Stimulated activated naive CD4-positive, alpha-beta T cell (primary cell): ENCODE data around the gene MYBPH.

ENCODE experiments used
- DNase-seq, 6 experiments: peaks; one replicate each; lab custom pipeline; 2025; lab: John Stamatoyannopoulos, UW

Gene MYBPH

GRCh38 chr1:203199816-203200571 is 24.4 kb upstream of the MYBPH start:
- DNase-seq = no peak

DNA sequence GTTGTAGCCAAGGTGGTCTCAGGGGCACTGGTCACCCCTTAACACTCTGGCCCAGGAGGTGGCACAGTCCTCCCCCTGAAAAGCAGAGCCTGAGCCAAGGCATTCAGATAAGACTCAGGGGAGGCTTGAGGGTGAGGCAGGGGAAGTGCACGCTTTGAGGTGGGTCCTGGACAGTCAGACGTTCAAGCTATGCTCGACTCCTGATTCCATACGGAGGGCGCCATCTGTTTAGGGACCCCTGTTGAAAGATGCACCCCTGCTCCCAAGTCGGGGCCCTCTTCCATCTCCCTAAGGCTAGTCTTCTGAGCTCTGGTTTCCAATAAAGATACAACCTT is 23.8 kb upstream of the MYBPH start:
- no peak for DNase-seq

DNA sequence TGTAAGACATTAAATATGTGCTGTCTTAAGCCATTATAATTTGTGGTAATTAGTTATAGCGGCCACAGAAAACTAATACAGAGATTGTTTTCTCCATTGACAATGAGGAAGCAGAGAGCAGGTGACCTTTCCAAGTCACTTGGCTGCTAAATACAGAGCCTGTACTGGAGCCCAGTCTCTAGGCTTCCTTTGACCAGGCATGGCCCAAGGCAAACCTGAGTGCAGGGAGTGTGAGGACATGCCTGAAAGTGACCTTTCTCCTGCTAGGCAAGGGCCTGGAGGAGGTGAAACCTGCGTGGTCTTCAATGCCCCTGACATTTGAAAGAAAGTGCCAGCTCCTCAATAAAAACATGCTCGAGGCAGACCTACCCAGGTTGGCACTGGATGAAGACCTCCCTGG is 23.4 kb upstream of the MYBPH start:
- no peak for DNase-seq

- DNase-seq = no peak
These were observed 22.0 kb upstream of the MYBPH start for GRCh38 chr1:203197625-203198024.

GRCh38 chr1:203196371-203196770 is 20.7 kb upstream of the MYBPH start:
- no peak for DNase-seq

DNA sequence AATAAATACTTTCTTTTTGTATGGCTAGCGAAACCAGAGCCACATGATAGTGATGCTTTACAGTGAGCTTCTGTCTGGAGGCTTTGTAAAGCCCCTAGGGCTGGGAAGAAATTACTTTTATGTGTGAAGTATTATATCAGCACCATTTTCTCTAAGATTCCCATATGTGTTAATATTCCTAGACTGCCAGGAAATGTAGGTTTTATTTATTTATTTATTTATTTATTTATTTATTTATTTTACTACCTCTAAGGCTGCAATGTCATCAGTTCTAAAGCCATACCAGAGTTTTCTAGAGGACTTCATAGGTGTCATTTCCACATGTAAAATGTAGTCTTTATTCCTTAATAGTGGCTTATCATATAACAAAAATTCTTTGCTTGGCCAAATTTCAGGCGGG is 15.3 kb upstream of the MYBPH start:
- DNase-seq = no peak

- no peak for DNase-seq
These were observed 14.3 kb upstream of the MYBPH start for GRCh38 chr1:203189951-203190352.

GRCh38 chr1:203188686-203189232 is 13.1 kb upstream of the MYBPH start:
- DNase-seq = no peak

DNA sequence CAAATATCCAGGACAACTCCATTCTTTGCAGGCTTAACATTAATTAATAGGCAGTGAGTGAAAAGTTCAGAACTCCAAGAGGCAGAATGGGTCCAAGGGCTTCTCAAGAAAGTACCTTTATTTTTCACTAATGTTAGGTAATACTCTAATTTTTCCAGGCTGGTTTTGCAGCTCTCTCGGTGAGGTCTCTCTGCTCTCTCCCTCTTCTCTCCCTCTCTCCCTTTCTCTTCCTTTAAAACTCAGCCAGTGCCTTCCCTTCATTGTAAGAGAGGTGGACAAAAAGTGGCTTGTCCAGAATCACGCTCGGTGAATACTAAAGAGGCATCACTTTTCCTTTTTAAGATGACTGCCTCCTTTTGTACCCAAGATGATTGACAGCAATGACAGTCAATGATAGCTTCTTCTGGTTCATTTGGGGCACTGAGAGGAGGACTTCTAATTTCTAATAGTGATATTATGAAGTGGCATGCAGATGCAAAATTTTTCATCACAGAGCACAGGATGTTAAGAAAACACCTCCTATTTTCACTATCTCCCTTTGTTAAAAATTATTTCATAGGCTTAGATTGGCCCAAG is 12.2 kb upstream of the MYBPH start:
- no peak for DNase-seq

GRCh38 chr1:203187304-203187685 is 11.7 kb upstream of the MYBPH start:
- DNase-seq = no peak

GRCh38 chr1:203186446-203187303 is 11.0 kb upstream of the MYBPH start, which contains the start of gene CHI3L1:
Gene CHI3L1, minus strand, starts transcription at chr1:203186704. Its CDS starts 81 bp downstream, at chr1:203186623.
- no peak for DNase-seq

GRCh38 chr1:203186091-203186445 is 10.4 kb upstream of the MYBPH start:
- DNase-seq = no peak

- DNase-seq = no peak
These were observed 10.0 kb upstream of the MYBPH start for GRCh38 chr1:203185585-203185984.

GRCh38 chr1:203185061-203185461 is 9.4 kb upstream of the MYBPH start:
- no peak for DNase-seq

GRCh38 chr1:203184467-203184866 is 8.8 kb upstream of the MYBPH start:
- no peak for DNase-seq

- DNase-seq = no peak
These were observed 8.2 kb upstream of the MYBPH start for GRCh38 chr1:203183828-203184227.

DNA sequence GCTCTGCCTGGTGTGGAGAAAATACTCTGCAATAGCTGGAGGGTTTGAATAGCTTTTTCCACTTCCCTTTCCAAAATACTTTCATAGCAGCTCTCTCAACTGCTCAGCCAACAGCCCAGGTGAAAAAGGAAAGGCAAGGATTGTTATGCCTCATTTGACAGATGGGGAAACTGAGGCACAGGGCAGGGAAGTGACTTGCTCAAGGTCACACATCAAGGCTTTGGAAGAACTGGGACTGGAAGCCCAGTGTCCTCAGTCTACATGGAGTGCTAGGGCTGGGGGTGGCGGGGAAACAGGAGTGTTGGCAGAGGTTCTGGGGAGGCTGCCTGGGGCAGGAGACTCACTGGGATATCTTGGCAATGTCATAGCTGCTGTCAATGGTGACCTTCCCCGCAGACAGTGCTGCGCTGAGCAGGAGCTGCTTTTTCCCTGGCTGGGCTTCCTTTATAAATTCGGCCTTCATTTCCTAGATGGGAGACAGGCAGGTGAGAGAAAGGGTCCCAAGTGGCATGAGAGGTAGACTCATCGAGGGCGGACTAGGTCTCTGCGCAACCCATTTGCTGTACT is 6.8 kb upstream of the MYBPH start:
- no peak for DNase-seq

DNA sequence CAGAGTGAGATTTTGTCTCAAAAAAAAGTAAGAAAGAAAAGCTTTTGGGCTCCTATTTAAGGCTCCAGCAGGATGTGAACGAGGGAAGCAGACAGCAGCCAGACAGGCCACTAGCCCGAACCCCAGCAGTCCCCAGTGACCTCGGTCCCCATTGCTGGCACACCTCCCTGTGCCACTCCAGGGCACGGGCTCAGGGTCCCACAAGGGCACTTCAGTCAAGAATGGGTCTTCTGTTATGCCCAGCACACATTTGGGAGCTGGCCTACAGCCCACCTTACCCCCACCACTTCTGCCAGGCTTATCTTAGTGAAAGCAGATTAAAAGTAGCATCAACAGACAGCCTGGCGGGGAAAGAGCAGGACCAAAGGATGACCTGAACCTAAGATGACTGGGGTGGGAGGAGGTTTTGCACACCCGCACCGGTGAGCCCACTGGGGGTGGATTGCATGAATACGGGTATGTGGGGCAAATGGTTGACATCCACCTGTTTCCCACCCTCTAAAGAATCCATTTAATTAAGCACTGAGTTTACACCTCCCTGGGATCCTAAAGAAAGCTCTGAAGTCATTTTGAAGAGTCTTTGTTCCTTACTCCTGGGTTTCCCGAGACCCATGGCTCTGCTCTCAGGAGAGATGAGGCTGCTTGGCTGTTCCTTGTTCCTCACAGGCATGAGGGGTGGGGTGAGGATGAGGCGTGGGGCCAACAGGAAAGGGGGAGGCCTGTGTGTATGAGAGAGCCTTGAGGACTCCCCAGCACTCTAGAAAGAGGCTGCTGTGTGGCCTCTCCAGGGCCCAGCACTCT is 6.2 kb upstream of the MYBPH start:
- DNase-seq = no peak

DNA sequence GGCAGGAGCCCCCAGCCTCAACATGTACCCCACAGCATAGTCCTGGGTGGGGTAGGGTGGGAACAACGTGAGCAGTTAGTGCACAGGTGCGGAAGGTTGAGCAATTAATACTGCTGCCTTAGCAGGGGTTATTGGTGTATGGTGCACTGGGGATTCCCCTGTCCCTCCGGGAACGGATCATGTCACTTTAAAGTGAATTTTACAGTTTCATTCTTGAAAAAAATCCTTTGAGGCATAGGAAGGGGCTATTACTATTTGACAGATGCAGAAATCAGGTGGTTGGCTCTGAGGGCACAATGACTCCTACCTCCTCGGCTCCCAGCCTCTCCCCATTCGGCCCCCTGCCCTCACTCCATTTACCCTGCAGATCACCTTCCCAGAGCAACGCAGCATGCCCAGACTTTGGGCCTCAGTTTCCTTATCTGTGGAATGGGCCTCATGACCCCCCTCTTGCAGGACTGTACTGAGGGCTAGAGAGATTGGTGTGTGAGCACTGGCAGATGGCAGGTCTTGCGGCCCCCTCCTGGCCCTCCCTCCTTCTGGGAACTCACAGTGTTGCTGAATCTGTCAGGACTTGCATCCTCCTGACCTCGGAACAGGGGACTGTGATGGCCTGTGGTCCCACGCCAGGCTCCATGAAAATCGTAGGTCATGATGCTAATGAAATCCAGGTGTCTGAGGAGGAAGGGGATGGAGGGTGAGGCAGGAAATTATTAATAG is 5.1 kb upstream of the MYBPH start:
- no peak for DNase-seq

GRCh38 chr1:203179667-203180005 is 4.0 kb upstream of the MYBPH start:
- no peak for DNase-seq
